Measurements from ENCODE around the gene DNAJC3. TPM values are rescaled to one million over a fixed set of nuclear protein-coding genes. Genes with fewer than 3 reads are reported as not detected.

The DNAJC3 gene
- total and polyA plus RNA-seq, 9 of the 15 experiments (the other 6 are each of a cell fraction or from before 2014, with no cell fraction given): 7.8 to 21.8 (median 10.4) TPM

DNA sequence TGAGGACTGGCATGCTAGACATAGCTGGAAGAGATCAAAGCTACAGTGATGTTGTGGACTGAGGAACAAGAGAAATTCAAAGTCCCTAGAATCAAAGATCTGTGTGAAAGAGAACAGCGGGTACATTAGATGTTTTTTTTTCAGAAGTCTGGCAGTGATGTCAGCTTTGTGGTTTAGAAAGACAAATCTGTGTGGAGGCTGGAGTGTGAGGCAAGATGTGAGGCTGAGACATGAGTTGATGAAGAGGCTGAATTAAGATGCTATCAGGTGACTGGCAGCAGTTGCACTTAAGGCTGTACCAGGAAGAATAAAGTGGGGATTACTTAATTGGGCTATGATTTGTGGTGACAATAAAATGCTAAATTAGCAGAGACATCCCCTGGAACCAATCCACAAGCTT, 46.5 kb downstream of the DNAJC3 start:
- ChIA-PET POLR2A (no interaction called here), CTCF (ENCODE audit: low intra/inter-chr PET ratio) (no interaction called here)
- Histone ChIP-seq H3K27me3 (ENCODE audit: control insufficient read depth in 2 of 2, insufficient read depth in 2 of 2, low read length in 2 of 2) (no peaks in the 10 kb centered on the region), H3K27ac (ENCODE audit: extremely low read depth, low read depth, low read length) (no peak overlapping the region), H4K20me1 (replicated peaks; ENCODE audit: control insufficient read depth, insufficient read depth, low read length) (no peaks in the 10 kb centered on the region), H2AFZ (ENCODE audit: low read depth, low read length) (no peak overlapping the region), H3K9ac (ENCODE audit: insufficient read depth in 1 of 2, low read depth in 2 of 2, low read length in 2 of 2) (no peak overlapping the region), H3K9me3 (replicated peaks; ENCODE audit: control insufficient read depth, insufficient read depth, low read depth, low read length) (no peaks in the 10 kb centered on the region), H3K79me2 (ENCODE audit: control insufficient read depth, insufficient read depth, low read length) (no peaks in the 10 kb centered on the region), H3K4me2 (ENCODE audit: insufficient read depth, low read length) (no peak overlapping the region), H3K4me1 (replicated peaks in 1 of 2; ENCODE audit: control insufficient read depth in 2 of 2, insufficient read depth in 2 of 2, low read length in 2 of 2) (no peaks in the 10 kb centered on the region), H3K4me3 (no peak overlapping the region), H3K9me1 (ENCODE audit: control insufficient read depth, insufficient read depth, low read length) (no peaks in the 10 kb centered on the region), H3K36me3 (ENCODE audit: control insufficient read depth, insufficient read depth, low read length) (peaks cover 6% of the 10 kb centered on the region; the same call in 1 of the 3 replicates)
- BruUV-seq (replicated peaks): no TSS peak
- in situ Hi-C loops (cut with MboI) (no loop called here), intact Hi-C loops (cut with micrococcal nuclease) (no loop called here)
- 80% methylated on average over 1 of the region's 1 CpG for WGBS (ENCODE audit: insufficient coverage, low coverage, missing lambda C conversion rate)
- ATAC-seq: no peak
- no peak for DNase-seq (ENCODE audit: extremely low read depth in 1 of 4, low spot score in 3 of 4)
- TF ChIP-seq POLR3A (IDR thresholded peaks at IDR 0.05; ENCODE audit: borderline replicate concordance, extremely low read depth, insufficient read depth, insufficient read length) (no peak), SP2 (IDR thresholded peaks at IDR 0.05; ENCODE audit: extremely low read depth, low read depth, low read length, poor library complexity, severe bottlenecking) (no peak), TFAM (CRISPR knock-in tag; conservative IDR thresholded peaks at IDR 0.05) (no peak), HSF4 (CRISPR knock-in tag; IDR thresholded peaks at IDR 0.05; ENCODE audit: borderline replicate concordance) (no peak), PHF8 (IDR thresholded peaks at IDR 0.05; ENCODE audit: borderline replicate concordance, low read length) (no peak)
- TF ChIP-seq, protein P1, sequence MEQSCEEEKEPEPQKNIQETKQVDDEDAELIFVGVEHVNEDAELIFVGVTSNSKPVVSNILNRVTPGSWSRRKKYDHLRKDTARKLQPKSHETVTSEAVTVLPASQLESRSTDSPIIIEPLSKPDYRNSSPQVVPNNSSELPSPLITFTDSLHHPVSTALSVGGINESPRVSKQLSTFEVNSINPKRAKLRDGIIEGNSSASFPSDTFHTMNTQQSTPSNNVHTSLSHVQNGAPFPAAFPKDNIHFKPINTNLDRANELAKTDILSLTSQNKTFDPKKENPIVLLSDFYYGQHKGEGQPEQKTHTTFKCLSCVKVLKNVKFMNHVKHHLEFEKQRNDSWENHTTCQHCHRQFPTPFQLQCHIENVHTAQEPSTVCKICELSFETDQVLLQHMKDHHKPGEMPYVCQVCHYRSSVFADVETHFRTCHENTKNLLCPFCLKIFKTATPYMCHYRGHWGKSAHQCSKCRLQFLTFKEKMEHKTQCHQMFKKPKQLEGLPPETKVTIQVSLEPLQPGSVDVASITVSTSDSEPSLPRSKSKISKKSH (CRISPR knock-in tag; IDR thresholded peaks at IDR 0.05): no peak
- TF ChIP-seq, protein P2, sequence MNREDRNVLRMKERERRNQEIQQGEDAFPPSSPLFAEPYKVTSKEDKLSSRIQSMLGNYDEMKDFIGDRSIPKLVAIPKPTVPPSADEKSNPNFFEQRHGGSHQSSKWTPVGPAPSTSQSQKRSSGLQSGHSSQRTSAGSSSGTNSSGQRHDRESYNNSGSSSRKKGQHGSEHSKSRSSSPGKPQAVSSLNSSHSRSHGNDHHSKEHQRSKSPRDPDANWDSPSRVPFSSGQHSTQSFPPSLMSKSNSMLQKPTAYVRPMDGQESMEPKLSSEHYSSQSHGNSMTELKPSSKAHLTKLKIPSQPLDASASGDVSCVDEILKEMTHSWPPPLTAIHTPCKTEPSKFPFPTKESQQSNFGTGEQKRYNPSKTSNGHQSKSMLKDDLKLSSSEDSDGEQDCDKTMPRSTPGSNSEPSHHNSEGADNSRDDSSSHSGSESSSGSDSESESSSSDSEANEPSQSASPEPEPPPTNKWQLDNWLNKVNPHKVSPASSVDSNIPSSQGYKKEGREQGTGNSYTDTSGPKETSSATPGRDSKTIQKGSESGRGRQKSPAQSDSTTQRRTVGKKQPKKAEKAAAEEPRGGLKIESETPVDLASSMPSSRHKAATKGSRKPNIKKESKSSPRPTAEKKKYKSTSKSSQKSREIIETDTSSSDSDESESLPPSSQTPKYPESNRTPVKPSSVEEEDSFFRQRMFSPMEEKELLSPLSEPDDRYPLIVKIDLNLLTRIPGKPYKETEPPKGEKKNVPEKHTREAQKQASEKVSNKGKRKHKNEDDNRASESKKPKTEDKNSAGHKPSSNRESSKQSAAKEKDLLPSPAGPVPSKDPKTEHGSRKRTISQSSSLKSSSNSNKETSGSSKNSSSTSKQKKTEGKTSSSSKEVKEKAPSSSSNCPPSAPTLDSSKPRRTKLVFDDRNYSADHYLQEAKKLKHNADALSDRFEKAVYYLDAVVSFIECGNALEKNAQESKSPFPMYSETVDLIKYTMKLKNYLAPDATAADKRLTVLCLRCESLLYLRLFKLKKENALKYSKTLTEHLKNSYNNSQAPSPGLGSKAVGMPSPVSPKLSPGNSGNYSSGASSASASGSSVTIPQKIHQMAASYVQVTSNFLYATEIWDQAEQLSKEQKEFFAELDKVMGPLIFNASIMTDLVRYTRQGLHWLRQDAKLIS (CRISPR knock-in tag; IDR thresholded peaks at IDR 0.05): no peak
- FAIRE-seq: no peak

All from K562 (cell line).